ENCODE data around the gene SKP1.

DNA sequence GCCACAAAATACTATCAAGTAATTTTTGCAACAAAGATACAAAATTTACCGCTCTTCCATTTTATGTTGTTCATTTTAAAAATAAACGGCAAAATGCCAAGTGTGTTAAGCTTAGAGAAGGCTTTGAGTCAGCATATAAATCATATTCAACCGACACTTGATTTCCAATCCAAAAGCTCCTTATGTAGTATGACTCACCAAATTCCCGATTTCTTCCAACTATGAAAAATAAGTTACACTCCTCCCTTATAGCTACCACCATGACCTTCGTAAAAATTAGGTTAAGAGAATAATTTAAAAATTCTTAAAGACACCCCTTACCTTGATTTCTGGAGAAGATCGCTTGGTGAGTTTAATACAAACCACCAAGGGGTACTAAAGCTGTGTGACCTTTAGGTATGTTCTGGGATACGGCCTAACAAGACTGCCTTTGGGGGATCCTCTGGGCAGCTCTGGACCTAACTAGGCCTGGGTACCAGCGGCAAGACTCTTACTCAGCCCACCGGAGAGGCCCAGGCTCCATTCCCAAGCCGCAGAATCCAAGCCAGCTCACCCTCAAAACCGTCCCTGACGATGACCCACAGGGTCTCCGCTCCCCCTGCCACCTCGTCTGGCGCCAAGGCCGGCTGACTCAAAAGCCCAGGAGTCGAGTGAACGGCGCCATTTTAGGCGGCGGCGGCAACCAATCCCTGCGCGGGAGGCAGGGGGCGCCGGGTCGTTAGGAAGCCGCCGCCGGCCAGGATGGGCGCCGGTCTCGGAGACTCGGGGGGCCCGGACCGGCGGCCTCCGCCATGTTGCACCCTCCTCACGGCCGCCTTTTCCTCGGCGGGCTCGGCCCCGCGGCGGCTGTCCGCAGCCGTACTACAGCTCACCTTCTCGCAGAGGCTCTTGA, 48.4 kb upstream of the SKP1 start:
- TF ChIP-seq, protein P1, sequence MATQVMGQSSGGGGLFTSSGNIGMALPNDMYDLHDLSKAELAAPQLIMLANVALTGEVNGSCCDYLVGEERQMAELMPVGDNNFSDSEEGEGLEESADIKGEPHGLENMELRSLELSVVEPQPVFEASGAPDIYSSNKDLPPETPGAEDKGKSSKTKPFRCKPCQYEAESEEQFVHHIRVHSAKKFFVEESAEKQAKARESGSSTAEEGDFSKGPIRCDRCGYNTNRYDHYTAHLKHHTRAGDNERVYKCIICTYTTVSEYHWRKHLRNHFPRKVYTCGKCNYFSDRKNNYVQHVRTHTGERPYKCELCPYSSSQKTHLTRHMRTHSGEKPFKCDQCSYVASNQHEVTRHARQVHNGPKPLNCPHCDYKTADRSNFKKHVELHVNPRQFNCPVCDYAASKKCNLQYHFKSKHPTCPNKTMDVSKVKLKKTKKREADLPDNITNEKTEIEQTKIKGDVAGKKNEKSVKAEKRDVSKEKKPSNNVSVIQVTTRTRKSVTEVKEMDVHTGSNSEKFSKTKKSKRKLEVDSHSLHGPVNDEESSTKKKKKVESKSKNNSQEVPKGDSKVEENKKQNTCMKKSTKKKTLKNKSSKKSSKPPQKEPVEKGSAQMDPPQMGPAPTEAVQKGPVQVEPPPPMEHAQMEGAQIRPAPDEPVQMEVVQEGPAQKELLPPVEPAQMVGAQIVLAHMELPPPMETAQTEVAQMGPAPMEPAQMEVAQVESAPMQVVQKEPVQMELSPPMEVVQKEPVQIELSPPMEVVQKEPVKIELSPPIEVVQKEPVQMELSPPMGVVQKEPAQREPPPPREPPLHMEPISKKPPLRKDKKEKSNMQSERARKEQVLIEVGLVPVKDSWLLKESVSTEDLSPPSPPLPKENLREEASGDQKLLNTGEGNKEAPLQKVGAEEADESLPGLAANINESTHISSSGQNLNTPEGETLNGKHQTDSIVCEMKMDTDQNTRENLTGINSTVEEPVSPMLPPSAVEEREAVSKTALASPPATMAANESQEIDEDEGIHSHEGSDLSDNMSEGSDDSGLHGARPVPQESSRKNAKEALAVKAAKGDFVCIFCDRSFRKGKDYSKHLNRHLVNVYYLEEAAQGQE (IDR thresholded peaks at IDR 0.05; ENCODE audit: insufficient read depth in 1 of 2, low read depth in 2 of 2, low read length in 2 of 2), result no peak
- TF ChIP-seq POLR2AphosphoS5 (IDR thresholded peaks at IDR 0.05; ENCODE audit: low read depth, low read length), result no peak

All from PFSK-1 (cell line).